Uterus (tissue), 2 donors: ENCODE data around the gene CACNG3.

Experiments used
- CTCF ChIP-seq, 4 experiments: fragments of 200-600 bp in 2 of 4; fragments of 450-650 bp in 2 of 4; sonication (generic) in 2 of 4; IDR thresholded peaks; one replicate each; pipeline ENCODE4 v1.5.1; 2016 to 2019; ENCODE audit warnings: antibody characterized with exemption in 4 of 4, mild to moderate bottlenecking in 2 of 4, moderate library complexity in 1 of 4
- POLR2A ChIP-seq, 2 donors: fragments of 450-650 bp; IDR thresholded peaks; one replicate each; pipeline ENCODE4 v1.6.1; 2016; ENCODE audit warnings: antibody characterized with exemption in 2 of 2, mild to moderate bottlenecking in 1 of 2, moderate library complexity in 1 of 2

DNA sequence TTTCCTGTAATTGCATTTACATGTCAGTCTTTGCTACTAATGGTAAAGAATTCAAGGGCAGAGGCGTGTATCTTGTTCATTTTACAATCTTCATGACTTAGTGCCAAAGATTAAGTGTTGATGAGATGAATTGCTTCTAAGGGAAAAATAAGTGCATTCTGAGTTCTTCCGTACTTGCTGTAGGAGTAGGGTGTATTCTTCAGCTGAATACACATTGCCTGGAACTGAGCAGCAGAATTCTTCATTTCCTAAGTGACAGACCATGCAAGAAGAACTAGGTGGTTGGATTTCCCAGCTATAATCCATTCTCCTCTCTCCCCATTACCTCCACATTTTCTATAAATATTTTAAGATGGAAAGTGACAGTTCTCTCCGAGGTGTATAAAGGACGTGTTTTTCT, 104.8 kb downstream of the CACNG3 start:
- TF ChIP-seq CTCF (IDR thresholded peaks at IDR 0.05) (no peak), POLR2A (IDR thresholded peaks at IDR 0.05) (no peak)
